Left lobe of liver (tissue), 2 donors: ENCODE results near the gene SIRT7. TPM values are rescaled to one million over a fixed set of nuclear protein-coding genes. Genes with fewer than 3 reads are reported as not detected.
"Not testable (repeated sequence)": the region's sequence is repeated elsewhere in the genome, so short reads cannot be mapped to it uniquely, and the experiment has no call there.

Experiments used
- ATAC-seq: fragments of 200-7000 bp; cut with Tn5 transposase; one replicate; pipeline ENCODE4 v1.9.1; 2020; ENCODE audit warnings: mild to moderate bottlenecking, moderate library complexity
- DNase-seq: peaks from one replicate; pipeline ENCODE4 v3.0.0-alpha.2; 2020; ENCODE audit warnings: low spot score
- total RNA-seq: library from RNA; stranded (reverse); gene quantifications from one replicate; pipeline ENCODE4 v1.2.1, GENCODE V29; 2021
- donor health status: DM: no; HTN: no; CAD: no; lungs with moderate emphysema.
- donor health status: DM: no; HTN: yes; CAD: no.

The SIRT7 gene
- total RNA-seq, 1 donor from 2014 or later = 18.0 TPM

GRCh38 chr17:81955058-81955681, 37.2 kb upstream of the SIRT7 start:
- DNase-seq (no peak), ATAC-seq (no peak)

- DNase-seq (no peak), ATAC-seq (no peak)
Observed at GRCh38 chr17:81954131-81955057, 36.4 kb upstream of the SIRT7 start.

GRCh38 chr17:81953443-81953842, 35.5 kb upstream of the SIRT7 start:
- DNase-seq, ATAC-seq: not testable (repeated sequence)

DNA sequence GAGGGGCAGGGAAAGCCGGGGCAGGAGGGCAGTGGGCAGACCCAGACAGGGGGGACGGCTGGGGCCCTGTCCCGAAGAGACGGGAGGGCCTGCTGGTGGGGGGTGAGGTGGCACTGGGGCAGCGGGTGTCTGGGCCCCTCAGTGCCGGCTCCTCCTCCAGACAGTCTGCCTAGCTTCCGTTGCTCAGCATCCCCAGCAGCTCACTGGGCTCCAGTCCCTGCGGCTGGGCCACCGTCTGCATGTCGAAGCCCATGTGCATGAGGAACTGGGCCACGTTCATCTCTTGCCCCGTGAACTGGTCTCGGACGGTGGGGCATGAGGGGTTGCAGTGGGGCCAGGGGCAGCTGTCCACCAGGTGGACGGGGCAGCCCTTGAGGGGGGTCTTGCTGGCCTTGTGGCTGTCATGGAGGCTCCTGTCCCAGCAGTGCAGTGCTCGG, 34.8 kb upstream of the SIRT7 start:
- DNase-seq (no peak), ATAC-seq (no peak)

DNA sequence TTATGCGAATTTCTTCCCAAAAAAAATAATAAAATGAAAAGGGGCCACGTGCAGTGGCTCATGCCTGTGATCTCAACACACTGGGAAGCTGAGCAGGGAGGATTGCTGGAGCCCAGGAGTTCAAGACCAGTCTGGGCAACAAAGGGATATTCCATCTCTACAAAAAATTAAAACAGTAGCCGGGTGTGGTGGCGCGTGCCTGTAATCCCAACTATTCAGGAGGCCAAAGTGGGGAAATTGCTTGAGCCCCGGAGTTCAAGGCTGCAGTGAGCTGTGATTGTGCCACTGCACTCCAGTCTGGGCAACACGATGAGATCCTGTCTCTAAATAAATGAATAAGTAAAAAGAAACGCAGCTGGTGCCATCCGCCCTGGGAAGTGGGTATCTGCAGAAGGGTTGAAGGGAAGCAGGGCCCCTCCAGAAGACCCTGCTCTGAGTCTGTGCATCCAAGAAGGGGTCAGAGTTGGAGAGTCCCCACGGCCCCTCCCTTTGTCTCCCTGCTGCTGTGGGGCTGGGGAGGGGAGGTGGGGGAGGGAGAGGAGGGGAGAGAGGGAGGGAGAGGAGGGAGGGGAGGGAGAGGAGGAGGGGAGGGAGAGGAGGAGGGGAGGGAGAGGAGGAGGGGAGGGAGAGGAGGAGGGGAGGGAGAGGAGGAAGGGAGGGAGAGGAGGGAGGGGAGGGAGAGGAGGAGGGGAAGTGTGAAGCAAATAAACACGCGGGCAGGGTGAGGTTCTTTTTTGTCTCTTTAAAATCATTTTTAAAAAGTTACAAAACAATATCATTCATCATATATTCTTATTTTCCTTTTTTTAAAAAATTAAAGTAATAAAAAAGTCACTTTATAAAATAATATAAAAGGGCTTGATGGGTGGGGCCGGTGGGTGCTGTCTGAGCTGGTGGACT, 34.1 kb upstream of the SIRT7 start:
- ATAC-seq (no peak), DNase-seq (no peak)

DNA sequence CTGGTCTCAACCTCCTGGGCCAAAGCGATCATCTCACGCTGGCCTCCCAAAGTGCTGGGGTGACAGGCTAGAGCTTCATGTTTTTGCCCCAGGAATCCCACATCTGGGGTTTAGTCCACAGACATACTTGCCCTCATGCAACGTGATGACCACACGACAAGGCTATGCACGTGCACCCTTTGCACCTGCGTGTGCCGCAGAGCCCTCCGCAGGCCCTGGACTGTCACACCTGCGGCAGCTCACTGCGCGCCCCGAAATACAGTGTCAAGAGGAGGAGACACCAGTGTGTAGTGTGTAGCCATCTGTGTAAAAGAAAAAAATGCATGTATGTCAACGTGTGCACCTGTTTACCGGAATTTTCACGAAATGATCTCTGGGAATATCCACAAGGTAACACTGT, 32.5 kb upstream of the SIRT7 start:
- DNase-seq (no peak), ATAC-seq (no peak)

GRCh38 chr17:81948635-81949378, 30.8 kb upstream of the SIRT7 start:
- ATAC-seq (no peak), DNase-seq (no peak)

GRCh38 chr17:81947189-81947588, 29.2 kb upstream of the SIRT7 start, which contains the start of gene MYADML2:
MYADML2 (minus strand) TSS chr17:81947233; CDS start chr17:81941741, 5,492 bp downstream.
- DNase-seq (no peak), ATAC-seq (no peak)

- DNase-seq (no peak), ATAC-seq (no peak)
Observed at GRCh38 chr17:81944858-81945257, 26.9 kb upstream of the SIRT7 start.

GRCh38 chr17:81942167-81942553, 24.2 kb upstream of the SIRT7 start:
- ATAC-seq = no peak
- no peak for DNase-seq

GRCh38 chr17:81941484-81942166, 23.6 kb upstream of the SIRT7 start:
- DNase-seq = no peak

GRCh38 chr17:81940538-81941483, 22.8 kb upstream of the SIRT7 start:
- DNase-seq (no peak), ATAC-seq (no peak)

More at GRCh38 chr17:81941484-81942166, 23.6 kb upstream of the SIRT7 start:
- ATAC-seq = no peak

DNA sequence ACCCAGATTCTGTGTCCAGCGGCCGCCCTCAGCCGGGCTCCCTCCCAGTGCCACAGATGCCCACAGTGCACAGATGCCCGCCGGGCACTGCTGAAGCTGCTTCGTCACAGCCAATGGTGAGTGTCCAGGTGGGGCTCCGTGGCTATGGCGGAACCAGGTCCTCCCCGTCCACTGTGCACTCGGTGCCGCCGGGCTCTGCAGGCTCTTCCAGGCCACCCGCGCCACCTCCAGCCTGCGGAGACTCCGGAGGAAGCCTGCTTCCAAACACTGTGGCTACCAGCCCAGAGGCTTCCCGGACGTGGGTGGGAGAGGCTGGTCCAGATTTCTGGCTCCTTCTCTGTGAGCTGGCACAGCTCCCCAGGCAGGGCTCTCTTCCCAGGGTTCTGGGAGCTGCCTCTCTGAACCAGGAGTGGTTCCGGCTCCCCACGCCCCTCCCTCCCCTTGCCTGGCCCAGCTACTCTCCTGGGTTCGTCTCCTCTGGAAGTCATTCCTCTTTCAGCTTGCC, 22.0 kb upstream of the SIRT7 start:
- peak; percentile 4 for ATAC-seq
- DNase-seq = no peak

DNA sequence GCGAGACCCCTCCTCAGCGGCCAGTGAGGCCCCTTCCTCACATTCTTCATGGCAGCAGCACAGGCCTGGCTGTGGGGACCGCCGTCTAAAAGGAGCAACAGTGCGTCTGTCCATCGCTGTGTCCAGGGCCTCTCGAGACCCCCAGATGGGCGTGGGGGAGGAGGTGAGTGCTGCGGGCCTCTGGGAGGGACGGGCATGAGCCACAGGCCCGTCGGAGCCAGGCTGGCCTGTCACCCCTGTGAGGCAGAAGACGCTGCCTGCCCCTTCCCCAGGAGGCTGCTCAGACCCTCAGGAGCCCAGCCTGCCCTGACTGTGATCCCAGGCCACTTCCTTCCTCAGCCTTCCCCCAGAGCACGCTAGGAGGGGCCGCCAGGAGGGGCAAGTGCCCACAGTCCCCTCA, 21.2 kb upstream of the SIRT7 start:
- ATAC-seq (no peak), DNase-seq (no peak)

- no peak for ATAC-seq
- DNase-seq = no peak
Observed at GRCh38 chr17:81935709-81936084, 17.7 kb upstream of the SIRT7 start.

GRCh38 chr17:81934850-81935708, 17.1 kb upstream of the SIRT7 start:
- no peak for DNase-seq

GRCh38 chr17:81934098-81934757, 16.3 kb upstream of the SIRT7 start:
- ATAC-seq (no peak), DNase-seq (no peak)

More at GRCh38 chr17:81934850-81935708, 17.1 kb upstream of the SIRT7 start:
- ATAC-seq = no peak
